ENCODE results near the gene TEAD1. TPM values are rescaled to one million over a fixed set of nuclear protein-coding genes. Genes with fewer than 3 reads are reported as not detected.

TEAD1 gene
- total RNA-seq, 1 donor: 176 TPM

DNA sequence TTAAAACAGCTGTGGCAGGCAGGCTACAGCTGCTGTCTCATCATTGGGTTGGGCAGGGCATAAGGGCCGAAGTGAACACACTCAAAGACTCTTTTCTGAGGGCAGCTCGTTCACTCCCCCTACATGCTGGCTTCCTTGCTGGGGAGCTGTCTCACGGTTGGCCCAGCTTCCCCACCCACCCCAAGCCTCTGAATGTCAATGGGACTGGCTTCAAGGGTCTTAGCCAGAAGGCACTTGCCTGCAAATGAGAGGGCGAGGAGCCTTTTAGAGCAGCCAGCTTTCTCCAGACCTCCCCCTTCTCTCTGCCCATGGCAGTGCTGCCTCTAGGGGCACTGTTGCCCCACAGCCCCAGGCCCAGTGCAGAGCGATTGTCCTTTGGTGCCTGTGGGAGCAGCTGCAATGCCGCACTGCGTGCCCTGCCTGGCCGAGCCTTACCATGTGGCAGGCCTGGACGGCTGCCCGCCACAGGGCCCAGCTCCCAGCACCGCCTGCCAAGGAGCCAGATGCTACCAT lies 240.2 kb downstream of the TEAD1 start:
- no peak overlapping the region for H3K4me2 ChIP-seq (ENCODE audit: insufficient read depth, low read length)
- peaks cover 8% of the 10 kb centered on the region for H3K4me1 ChIP-seq (ENCODE audit: insufficient read depth, low read length)
- no peak overlapping the region for H3K4me3 ChIP-seq (ENCODE audit: insufficient read depth, low read length)
- DNase-seq (ENCODE audit: insufficient read length, low spot score, missing footprints): no peak
- H2AFZ ChIP-seq (ENCODE audit: low read length): no peak overlapping the region
- H4K20me1 ChIP-seq (ENCODE audit: insufficient read depth, low read length): peaks cover 2% of the 10 kb centered on the region
- peaks cover 21% of the 10 kb centered on the region for H3K36me3 ChIP-seq (ENCODE audit: insufficient read depth, low read length)
- TF ChIP-seq, protein P1, sequence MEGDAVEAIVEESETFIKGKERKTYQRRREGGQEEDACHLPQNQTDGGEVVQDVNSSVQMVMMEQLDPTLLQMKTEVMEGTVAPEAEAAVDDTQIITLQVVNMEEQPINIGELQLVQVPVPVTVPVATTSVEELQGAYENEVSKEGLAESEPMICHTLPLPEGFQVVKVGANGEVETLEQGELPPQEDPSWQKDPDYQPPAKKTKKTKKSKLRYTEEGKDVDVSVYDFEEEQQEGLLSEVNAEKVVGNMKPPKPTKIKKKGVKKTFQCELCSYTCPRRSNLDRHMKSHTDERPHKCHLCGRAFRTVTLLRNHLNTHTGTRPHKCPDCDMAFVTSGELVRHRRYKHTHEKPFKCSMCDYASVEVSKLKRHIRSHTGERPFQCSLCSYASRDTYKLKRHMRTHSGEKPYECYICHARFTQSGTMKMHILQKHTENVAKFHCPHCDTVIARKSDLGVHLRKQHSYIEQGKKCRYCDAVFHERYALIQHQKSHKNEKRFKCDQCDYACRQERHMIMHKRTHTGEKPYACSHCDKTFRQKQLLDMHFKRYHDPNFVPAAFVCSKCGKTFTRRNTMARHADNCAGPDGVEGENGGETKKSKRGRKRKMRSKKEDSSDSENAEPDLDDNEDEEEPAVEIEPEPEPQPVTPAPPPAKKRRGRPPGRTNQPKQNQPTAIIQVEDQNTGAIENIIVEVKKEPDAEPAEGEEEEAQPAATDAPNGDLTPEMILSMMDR (IDR thresholded peaks at IDR 0.05; ENCODE audit: extremely low read depth, low read depth, low read length): peak; percentile 64
- H3K9me3 ChIP-seq (ENCODE audit: low read depth, low read length): no peaks in the 10 kb centered on the region
- no peak overlapping the region for H3K27ac ChIP-seq (ENCODE audit: low read depth, low read length)
- H3K27me3 ChIP-seq (ENCODE audit: insufficient read depth, low read length): no peaks in the 10 kb centered on the region
- peaks cover 18% of the 10 kb centered on the region for H3K79me2 ChIP-seq (ENCODE audit: insufficient read depth, low read length)

DNA sequence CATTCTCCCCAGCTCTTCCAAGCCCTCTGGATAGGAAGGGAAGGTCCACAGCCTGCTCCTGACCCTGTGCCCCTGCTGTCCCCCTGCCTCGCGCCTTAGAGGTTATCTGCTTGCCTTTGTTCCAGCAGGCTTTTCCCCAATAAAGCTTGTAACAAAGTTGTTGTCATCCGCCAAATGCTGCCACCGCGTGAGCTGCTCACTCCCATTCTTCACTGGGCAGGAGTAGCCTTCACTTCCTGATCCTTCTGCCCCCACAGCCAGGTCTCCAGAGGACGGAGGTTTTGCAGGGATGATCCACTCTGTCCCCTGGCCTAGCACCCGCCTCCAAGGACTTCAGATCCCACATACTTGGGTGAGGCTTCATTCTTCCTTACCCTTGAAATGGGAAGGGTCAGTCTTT lies 240.9 kb downstream of the TEAD1 start:
- H3K4me3 ChIP-seq (ENCODE audit: insufficient read depth, low read length): no peak overlapping the region
- no peak overlapping the region for H3K4me2 ChIP-seq (ENCODE audit: insufficient read depth, low read length)
- peaks cover 2% of the 10 kb centered on the region for H3K4me1 ChIP-seq (ENCODE audit: insufficient read depth, low read length)
- H2AFZ ChIP-seq (ENCODE audit: low read length): no peak overlapping the region
- no peak overlapping the region for H3K27ac ChIP-seq (ENCODE audit: low read depth, low read length)
- no peaks in the 10 kb centered on the region for H3K27me3 ChIP-seq (ENCODE audit: insufficient read depth, low read length)
- TF ChIP-seq, protein P1 (IDR thresholded peaks at IDR 0.05; ENCODE audit: extremely low read depth, low read depth, low read length): no peak
- no peaks in the 10 kb centered on the region for H3K9me3 ChIP-seq (ENCODE audit: low read depth, low read length)
- H3K79me2 ChIP-seq (ENCODE audit: insufficient read depth, low read length): peaks cover 18% of the 10 kb centered on the region
- H3K36me3 ChIP-seq (ENCODE audit: insufficient read depth, low read length): peaks cover 21% of the 10 kb centered on the region
- peaks cover 2% of the 10 kb centered on the region for H4K20me1 ChIP-seq (ENCODE audit: insufficient read depth, low read length)
- peak; percentile 66 for DNase-seq (ENCODE audit: insufficient read length, low spot score, missing footprints)

DNA sequence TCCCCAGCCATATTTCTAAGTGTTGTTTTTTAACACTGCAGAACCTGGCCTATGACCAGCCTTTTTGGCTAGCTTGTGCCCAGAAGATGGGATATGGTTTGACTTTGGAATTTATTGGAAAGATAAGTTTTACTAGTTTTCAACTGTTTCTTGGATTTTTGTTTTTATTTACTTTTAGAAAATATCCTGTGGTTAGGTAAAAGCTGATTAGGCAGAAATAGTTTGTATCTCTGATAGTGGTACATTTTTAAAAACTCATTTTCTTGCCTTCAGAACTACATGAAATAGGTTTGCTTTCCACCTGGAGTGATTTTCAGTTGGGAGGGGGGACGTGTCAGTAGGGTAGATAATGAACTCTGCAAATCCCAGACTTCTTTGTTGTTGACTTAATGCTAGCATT lies 243.6 kb downstream of the TEAD1 start:
- no peaks in the 10 kb centered on the region for H4K20me1 ChIP-seq (ENCODE audit: insufficient read depth, low read length)
- peaks cover 16% of the 10 kb centered on the region for H3K79me2 ChIP-seq (ENCODE audit: insufficient read depth, low read length)
- TF ChIP-seq, protein P1 (IDR thresholded peaks at IDR 0.05; ENCODE audit: extremely low read depth, low read depth, low read length): no peak
- H3K9me3 ChIP-seq (ENCODE audit: low read depth, low read length): no peaks in the 10 kb centered on the region
- H3K4me2 ChIP-seq (ENCODE audit: insufficient read depth, low read length): no peak overlapping the region
- H3K4me1 ChIP-seq (ENCODE audit: insufficient read depth, low read length): no peaks in the 10 kb centered on the region
- H3K27ac ChIP-seq (ENCODE audit: low read depth, low read length): no peak overlapping the region
- no peak for DNase-seq (ENCODE audit: insufficient read length, low spot score, missing footprints)
- H3K4me3 ChIP-seq (ENCODE audit: insufficient read depth, low read length): no peak overlapping the region
- H2AFZ ChIP-seq (ENCODE audit: low read length): no peak overlapping the region
- H3K36me3 ChIP-seq (ENCODE audit: insufficient read depth, low read length): peaks cover 15% of the 10 kb centered on the region
- H3K27me3 ChIP-seq (ENCODE audit: insufficient read depth, low read length): no peaks in the 10 kb centered on the region

GRCh38 chr11:12918667-12919066 lies 244.4 kb downstream of the TEAD1 start:
- TF ChIP-seq, protein P1 (IDR thresholded peaks at IDR 0.05; ENCODE audit: extremely low read depth, low read depth, low read length): no peak
- no peaks in the 10 kb centered on the region for H3K9me3 ChIP-seq (ENCODE audit: low read depth, low read length)
- H2AFZ ChIP-seq (ENCODE audit: low read length): no peak overlapping the region
- H3K27me3 ChIP-seq (ENCODE audit: insufficient read depth, low read length): no peaks in the 10 kb centered on the region
- H3K4me1 ChIP-seq (ENCODE audit: insufficient read depth, low read length): no peaks in the 10 kb centered on the region
- H3K4me3 ChIP-seq (ENCODE audit: insufficient read depth, low read length): no peak overlapping the region
- peaks cover 11% of the 10 kb centered on the region for H3K36me3 ChIP-seq (ENCODE audit: insufficient read depth, low read length)
- H3K4me2 ChIP-seq (ENCODE audit: insufficient read depth, low read length): no peak overlapping the region
- H4K20me1 ChIP-seq (ENCODE audit: insufficient read depth, low read length): no peaks in the 10 kb centered on the region
- H3K79me2 ChIP-seq (ENCODE audit: insufficient read depth, low read length): peaks cover 14% of the 10 kb centered on the region
- no peak for DNase-seq (ENCODE audit: insufficient read length, low spot score, missing footprints)
- no peak overlapping the region for H3K27ac ChIP-seq (ENCODE audit: low read depth, low read length)
